Measurements from ENCODE around the gene INTS6. TPM values are rescaled to one million over a fixed set of nuclear protein-coding genes. Genes with fewer than 3 reads are reported as not detected.

INTS6 gene
- total RNA-seq, 1 experiment from 2014 or later = 78.5 TPM

DNA sequence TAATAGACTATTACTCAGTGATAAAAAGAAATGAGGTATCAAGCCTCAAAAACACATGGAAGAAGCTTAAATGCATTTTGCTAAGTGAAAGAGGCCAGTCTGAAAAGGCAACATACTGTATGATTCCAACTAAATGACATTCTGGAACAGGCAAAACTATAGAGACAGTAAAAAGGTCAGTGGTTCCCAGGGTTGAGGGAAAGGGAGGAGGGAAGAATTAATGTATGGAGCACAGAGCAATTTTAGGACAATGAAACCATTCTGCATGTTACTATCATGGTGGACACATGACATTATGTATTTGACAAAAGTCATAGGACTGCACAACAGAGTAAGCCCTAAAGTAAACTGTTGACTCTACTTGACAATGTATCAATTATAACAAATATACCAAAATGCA lies 119.0 kb downstream of the INTS6 start:
- TF ChIP-seq, protein P1, sequence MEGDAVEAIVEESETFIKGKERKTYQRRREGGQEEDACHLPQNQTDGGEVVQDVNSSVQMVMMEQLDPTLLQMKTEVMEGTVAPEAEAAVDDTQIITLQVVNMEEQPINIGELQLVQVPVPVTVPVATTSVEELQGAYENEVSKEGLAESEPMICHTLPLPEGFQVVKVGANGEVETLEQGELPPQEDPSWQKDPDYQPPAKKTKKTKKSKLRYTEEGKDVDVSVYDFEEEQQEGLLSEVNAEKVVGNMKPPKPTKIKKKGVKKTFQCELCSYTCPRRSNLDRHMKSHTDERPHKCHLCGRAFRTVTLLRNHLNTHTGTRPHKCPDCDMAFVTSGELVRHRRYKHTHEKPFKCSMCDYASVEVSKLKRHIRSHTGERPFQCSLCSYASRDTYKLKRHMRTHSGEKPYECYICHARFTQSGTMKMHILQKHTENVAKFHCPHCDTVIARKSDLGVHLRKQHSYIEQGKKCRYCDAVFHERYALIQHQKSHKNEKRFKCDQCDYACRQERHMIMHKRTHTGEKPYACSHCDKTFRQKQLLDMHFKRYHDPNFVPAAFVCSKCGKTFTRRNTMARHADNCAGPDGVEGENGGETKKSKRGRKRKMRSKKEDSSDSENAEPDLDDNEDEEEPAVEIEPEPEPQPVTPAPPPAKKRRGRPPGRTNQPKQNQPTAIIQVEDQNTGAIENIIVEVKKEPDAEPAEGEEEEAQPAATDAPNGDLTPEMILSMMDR (IDR thresholded peaks at IDR 0.05; ENCODE audit: unreplicated experiment) = no peak
- DNase-seq (ENCODE audit: unreplicated experiment) = no peak
- no peaks in the 10 kb centered on the region for H3K36me3 Mint-ChIP-seq (ENCODE audit: insufficient read depth, unreplicated experiment)
- H3K27ac Mint-ChIP-seq (ENCODE audit: low read depth, unreplicated experiment) = no peak overlapping the region
- POLR2A ChIA-PET = interaction anchor here (1.0 kb wide), 1 partner anchor 11 kb away, joined by 3 read pairs; no protein-coding TSS in a partner anchor
- H3K9me3 Mint-ChIP-seq (ENCODE audit: unreplicated experiment) = no peaks in the 10 kb centered on the region
- CTCF ChIA-PET = interaction anchor here (0.9 kb wide), 1 partner anchor 47 kb away, joined by 3 read pairs; no protein-coding TSS in a partner anchor
- peaks cover 11% of the 10 kb centered on the region for H3K4me1 Mint-ChIP-seq (ENCODE audit: insufficient read depth, unreplicated experiment)
- BruUV-seq (replicated peaks) = no TSS peak
- no peaks in the 10 kb centered on the region for H3K27me3 Mint-ChIP-seq (ENCODE audit: insufficient read depth, unreplicated experiment)
- H3K4me3 Mint-ChIP-seq (ENCODE audit: unreplicated experiment) = no peak overlapping the region
- intact Hi-C loops (cut with micrococcal nuclease) = no loop called here

DNA sequence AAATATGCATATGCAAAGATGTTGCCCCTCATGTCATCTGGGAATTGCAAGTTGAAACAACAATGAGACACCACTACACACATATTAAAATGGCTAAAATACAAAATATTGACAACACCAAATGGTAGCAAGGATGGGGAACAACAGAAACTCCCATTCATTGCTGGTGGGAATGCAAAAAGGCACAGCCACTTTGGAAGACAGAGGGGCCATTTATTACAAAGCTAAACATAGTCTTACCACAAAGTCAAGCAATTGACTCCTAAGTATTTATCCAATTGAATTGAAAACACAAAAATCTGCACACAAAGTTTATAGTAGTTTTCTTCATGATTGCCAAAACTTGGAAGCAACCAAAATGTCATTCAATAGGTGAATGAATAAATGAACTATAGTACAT lies 119.4 kb downstream of the INTS6 start:
- no peaks in the 10 kb centered on the region for H3K9me3 Mint-ChIP-seq (ENCODE audit: unreplicated experiment)
- BruUV-seq (replicated peaks) = no TSS peak
- no peak for DNase-seq (ENCODE audit: unreplicated experiment)
- H3K27ac Mint-ChIP-seq (ENCODE audit: low read depth, unreplicated experiment) = no peak overlapping the region
- peaks cover 11% of the 10 kb centered on the region for H3K4me1 Mint-ChIP-seq (ENCODE audit: insufficient read depth, unreplicated experiment)
- TF ChIP-seq, protein P1 (IDR thresholded peaks at IDR 0.05; ENCODE audit: unreplicated experiment) = no peak
- H3K27me3 Mint-ChIP-seq (ENCODE audit: insufficient read depth, unreplicated experiment) = no peaks in the 10 kb centered on the region
- intact Hi-C loops (cut with micrococcal nuclease) = no loop called here
- H3K4me3 Mint-ChIP-seq (ENCODE audit: unreplicated experiment) = no peak overlapping the region
- ChIA-PET CTCF (no interaction called here), POLR2A (no interaction called here)
- H3K36me3 Mint-ChIP-seq (ENCODE audit: insufficient read depth, unreplicated experiment) = no peaks in the 10 kb centered on the region

- Mint-ChIP-seq H3K27me3 (ENCODE audit: insufficient read depth, unreplicated experiment) (no peaks in the 10 kb centered on the region), H3K36me3 (ENCODE audit: insufficient read depth, unreplicated experiment) (no peaks in the 10 kb centered on the region), H3K27ac (ENCODE audit: low read depth, unreplicated experiment) (no peak overlapping the region), H3K4me3 (ENCODE audit: unreplicated experiment) (no peak overlapping the region), H3K9me3 (ENCODE audit: unreplicated experiment) (no peaks in the 10 kb centered on the region), H3K4me1 (ENCODE audit: insufficient read depth, unreplicated experiment) (peaks cover 11% of the 10 kb centered on the region)
- CTCF ChIA-PET = interaction anchor here (0.6 to 0.7 kb wide), 2 partner anchors 17 to 183 kb away, joined by 3 read pairs; no protein-coding TSS in a partner anchor
- POLR2A ChIA-PET = interaction anchor here (0.7 kb wide), 1 partner anchor 27 kb away, joined by 3 read pairs; no protein-coding TSS in a partner anchor
- intact Hi-C loops (cut with micrococcal nuclease) = no loop called here
- no TSS peak for BruUV-seq (replicated peaks)
- no peak for DNase-seq (ENCODE audit: unreplicated experiment)
- TF ChIP-seq, protein P1 (IDR thresholded peaks at IDR 0.05; ENCODE audit: unreplicated experiment) = no peak
Observed at GRCh38 chr13:51332566-51333361, 120.1 kb downstream of the INTS6 start.

- TF ChIP-seq, protein P1 (IDR thresholded peaks at IDR 0.05; ENCODE audit: unreplicated experiment) = no peak
Observed at GRCh38 chr13:51331354-51331861, 121.4 kb downstream of the INTS6 start.

More at GRCh38 chr13:51331354-51331861, 121.4 kb downstream of the INTS6 start:
- H3K4me3 Mint-ChIP-seq (ENCODE audit: unreplicated experiment) = no peak overlapping the region
- H3K4me1 Mint-ChIP-seq (ENCODE audit: insufficient read depth, unreplicated experiment) = peaks cover 11% of the 10 kb centered on the region
- ChIA-PET POLR2A (no interaction called here), CTCF (no interaction called here)
- intact Hi-C loops (cut with micrococcal nuclease) = no loop called here
- no peaks in the 10 kb centered on the region for H3K36me3 Mint-ChIP-seq (ENCODE audit: insufficient read depth, unreplicated experiment)
- H3K27ac Mint-ChIP-seq (ENCODE audit: low read depth, unreplicated experiment) = no peak overlapping the region
- H3K9me3 Mint-ChIP-seq (ENCODE audit: unreplicated experiment) = no peaks in the 10 kb centered on the region
- H3K27me3 Mint-ChIP-seq (ENCODE audit: insufficient read depth, unreplicated experiment) = no peaks in the 10 kb centered on the region
- BruUV-seq (replicated peaks) = no TSS peak
- no peak for DNase-seq (ENCODE audit: unreplicated experiment)
